Lower leg skin (tissue), 4 donors: ENCODE measurements around the gene RIPOR2. TPM values are rescaled to one million over a fixed set of nuclear protein-coding genes. Genes with fewer than 3 reads are reported as not detected.
"Not testable (repeated sequence)": the region's sequence is repeated elsewhere in the genome, so short reads cannot be mapped to it uniquely, and the experiment has no call there.

Experiments
- DNase-seq, 2 donors: peaks; one replicate each; pipeline ENCODE4 v3.0.0-alpha.2; 2019; ENCODE audit warnings: low spot score in 2 of 2
- H3K4me3 ChIP-seq: fragments of 200-600 bp; sonication (generic); 2 replicates; pipeline ENCODE4 v1.5.1; 2017; ENCODE audit warnings: mild to moderate bottlenecking, low read depth; ENCODE audit not compliant: poor library complexity, severe bottlenecking
- POLR2A ChIP-seq, 2 donors: fragments of 450-650 bp; IDR thresholded peaks; one replicate each; pipeline ENCODE4 v1.6.1; 2016 to 2017; ENCODE audit warnings: antibody characterized with exemption in 2 of 2, mild to moderate bottlenecking in 1 of 2, moderate library complexity in 1 of 2
- WGBS, 2 donors: methylation state at CpG; one replicate each; pipeline ENCODE4 v1.1.5; 2018; 5-methylcytosine and 5-hydroxymethylcytosine counted together
- intact Hi-C: fragments of 100-400 bp; cut with DNase I; formaldehyde crosslinking; loops from one replicate; pipeline ENCODE4 v1.15.0; 2023; ENCODE audit warnings: low total_unique reads
- total RNA-seq, 4 donors: library from RNA; depleted of rRNA; stranded (reverse); fragments of >200 nt; gene quantifications; one replicate each; pipeline ENCODE4 v1.1.0, GENCODE V29; 2016
- TF ChIP-seq, protein P1 (sequence below), 3 donors: fragments of 450-650 bp; IDR thresholded peaks; one replicate each; pipeline ENCODE4 v1.5.1; 2016; ENCODE audit warnings: antibody characterized with exemption in 3 of 3, mild to moderate bottlenecking in 3 of 3, moderate library complexity in 2 of 3

Gene RIPOR2
- total RNA-seq, 4 donors from 2014 or later: 5.2 to 21.3 (median 8.6) TPM

DNA sequence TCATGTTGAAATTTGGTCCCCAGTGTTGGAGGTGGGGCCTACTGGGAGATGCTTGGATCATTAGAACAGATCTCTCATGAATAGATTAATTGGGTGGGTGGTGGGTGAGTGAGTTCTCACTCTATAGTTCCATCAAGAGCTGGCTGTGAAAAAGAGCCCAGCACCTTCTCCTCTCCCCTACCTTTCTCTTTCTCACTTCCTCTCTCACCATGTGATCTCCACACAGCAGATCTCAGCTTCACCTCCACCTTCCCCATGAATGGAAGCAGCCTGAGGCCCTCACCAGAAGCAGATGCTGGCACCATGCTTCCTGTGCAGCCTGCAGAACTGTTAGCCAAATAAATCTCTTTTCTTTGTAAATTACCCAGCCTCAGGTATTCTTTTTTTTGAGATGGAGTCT is 173.9 kb downstream of the RIPOR2 start:
- intact Hi-C loops: loop anchor here (10.0 kb wide), 1 partner anchor 177 kb away; no protein-coding TSS in a partner anchor
- DNase-seq: no peak
- TF ChIP-seq, protein P1, sequence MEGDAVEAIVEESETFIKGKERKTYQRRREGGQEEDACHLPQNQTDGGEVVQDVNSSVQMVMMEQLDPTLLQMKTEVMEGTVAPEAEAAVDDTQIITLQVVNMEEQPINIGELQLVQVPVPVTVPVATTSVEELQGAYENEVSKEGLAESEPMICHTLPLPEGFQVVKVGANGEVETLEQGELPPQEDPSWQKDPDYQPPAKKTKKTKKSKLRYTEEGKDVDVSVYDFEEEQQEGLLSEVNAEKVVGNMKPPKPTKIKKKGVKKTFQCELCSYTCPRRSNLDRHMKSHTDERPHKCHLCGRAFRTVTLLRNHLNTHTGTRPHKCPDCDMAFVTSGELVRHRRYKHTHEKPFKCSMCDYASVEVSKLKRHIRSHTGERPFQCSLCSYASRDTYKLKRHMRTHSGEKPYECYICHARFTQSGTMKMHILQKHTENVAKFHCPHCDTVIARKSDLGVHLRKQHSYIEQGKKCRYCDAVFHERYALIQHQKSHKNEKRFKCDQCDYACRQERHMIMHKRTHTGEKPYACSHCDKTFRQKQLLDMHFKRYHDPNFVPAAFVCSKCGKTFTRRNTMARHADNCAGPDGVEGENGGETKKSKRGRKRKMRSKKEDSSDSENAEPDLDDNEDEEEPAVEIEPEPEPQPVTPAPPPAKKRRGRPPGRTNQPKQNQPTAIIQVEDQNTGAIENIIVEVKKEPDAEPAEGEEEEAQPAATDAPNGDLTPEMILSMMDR (IDR thresholded peaks at IDR 0.05): no peak
- TF ChIP-seq POLR2A (IDR thresholded peaks at IDR 0.05): no peak
- H3K4me3 ChIP-seq: no peak overlapping the region

DNA sequence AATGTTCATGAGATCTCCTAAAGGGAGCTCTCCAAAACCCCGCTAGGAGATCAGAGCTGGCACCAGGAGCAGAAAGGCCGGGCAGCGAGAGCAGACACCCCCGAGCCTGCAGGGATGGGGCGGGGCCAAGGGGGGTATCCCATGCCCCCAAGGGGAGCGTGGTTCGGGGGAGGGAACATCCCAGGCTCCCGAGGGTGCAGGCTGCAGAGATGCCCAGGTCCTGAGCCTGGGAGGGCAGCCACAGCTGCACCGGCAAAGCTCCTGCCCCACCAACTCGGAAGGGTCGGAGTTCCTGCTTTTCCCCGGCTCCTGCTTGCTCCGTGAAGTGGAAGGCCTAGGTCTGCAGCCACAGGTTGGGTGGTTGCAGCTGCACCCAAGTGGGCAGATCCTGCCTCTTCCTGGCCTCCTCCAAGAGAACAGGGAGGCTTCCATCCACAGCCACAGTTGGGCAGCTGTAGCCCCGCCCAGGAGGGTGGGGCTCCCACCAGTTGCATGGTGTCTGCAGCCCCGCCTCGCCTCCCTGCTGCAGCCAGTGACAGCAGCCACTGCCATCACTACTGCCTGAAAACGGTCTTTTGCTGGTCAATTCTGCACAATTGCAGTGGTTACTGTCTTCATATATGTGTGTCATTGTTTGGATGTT is 174.4 kb downstream of the RIPOR2 start:
- no peak for DNase-seq

DNA sequence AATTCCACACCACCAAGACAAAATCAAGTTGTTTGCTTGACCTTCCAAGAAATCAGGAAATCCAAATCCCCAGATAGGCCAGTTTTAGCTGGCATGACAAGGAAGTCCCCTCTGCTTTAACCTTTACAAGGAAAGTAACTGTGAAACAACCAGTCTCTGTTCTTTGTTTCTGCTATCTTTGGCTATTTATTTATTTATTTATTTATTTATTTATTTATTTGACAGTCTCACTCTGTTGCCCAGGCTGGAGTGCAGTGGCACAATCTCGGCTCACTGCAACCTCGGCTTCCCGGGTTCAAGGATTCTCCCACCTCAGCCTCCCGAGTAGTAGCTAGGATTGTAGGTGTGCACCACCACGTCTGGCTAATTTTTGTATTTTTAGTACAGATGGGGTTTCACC is 175.6 kb downstream of the RIPOR2 start:
- TF ChIP-seq POLR2A (IDR thresholded peaks at IDR 0.05): no peak
- TF ChIP-seq, protein P1 (IDR thresholded peaks at IDR 0.05): no peak
- H3K4me3 ChIP-seq: no peak overlapping the region
- 94% methylated on average over 5 of the region's 5 CpGs for WGBS, 2 donors
- no peak for DNase-seq
- intact Hi-C loops: loop anchor here (10.0 kb wide), 1 partner anchor 175 kb away; no protein-coding TSS in a partner anchor

More for the DNA sequence above, 174.4 kb downstream of the RIPOR2 start:
- WGBS, 2 donors: 89 to 91% methylated on average over 14 to 16 of the region's 17 CpGs
- intact Hi-C loops: loop anchor here (10.0 kb wide), 1 partner anchor 177 kb away; no protein-coding TSS in a partner anchor
- TF ChIP-seq, protein P1 (IDR thresholded peaks at IDR 0.05): no peak
- no peak overlapping the region for H3K4me3 ChIP-seq

DNA sequence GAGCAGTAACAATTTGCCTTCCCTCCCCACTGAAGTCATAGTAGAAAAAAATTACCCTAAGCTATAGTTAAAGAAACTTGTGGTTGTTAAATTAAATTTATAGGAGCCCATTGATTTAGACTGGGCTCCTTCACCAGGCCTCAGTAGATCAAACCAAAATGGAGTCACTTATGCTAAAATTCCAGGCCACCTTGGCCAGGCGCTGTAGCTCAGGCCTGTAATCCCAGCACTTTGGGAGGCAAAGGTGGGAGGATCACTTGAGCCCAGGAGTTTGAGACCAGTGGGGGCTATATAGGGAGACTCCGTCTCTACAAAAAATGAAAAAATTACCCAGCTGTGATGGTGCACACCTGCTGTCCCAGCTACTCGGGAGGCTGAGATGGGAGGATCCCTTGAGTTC is 176.0 kb downstream of the RIPOR2 start:
- WGBS, 2 donors: 94 to 97% methylated on average over 3 of the region's 3 CpGs
- TF ChIP-seq, protein P1 (IDR thresholded peaks at IDR 0.05): no peak
- no peak for TF ChIP-seq POLR2A (IDR thresholded peaks at IDR 0.05)
- intact Hi-C loops: loop anchor here (10.0 kb wide), 1 partner anchor 175 kb away; no protein-coding TSS in a partner anchor
- no peak for DNase-seq
- no peak overlapping the region for H3K4me3 ChIP-seq

DNA sequence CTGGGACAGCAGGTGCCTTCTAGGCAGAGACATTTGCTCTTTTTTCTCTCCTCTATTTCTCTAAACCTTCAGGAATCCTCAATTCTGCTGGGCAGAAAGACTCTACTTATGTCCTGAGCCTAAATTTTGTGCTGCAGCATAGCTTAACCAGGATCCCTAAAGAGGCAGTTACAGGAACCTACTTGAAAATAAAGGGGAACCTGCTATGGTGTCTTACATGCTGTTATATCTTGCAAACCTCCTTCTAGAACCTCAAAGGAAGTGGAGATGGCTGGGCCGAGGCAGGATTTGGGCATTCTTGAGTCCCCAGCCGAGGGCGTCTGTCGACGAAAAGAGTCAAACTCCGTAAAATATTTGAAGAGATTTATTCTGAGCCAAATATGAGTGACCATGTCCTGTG is 178.1 kb downstream of the RIPOR2 start:
- no peak for DNase-seq
- WGBS, 2 donors: 88 to 97% methylated on average over 6 of the region's 6 CpGs
- TF ChIP-seq, protein P1 (IDR thresholded peaks at IDR 0.05): no peak
- no peak for TF ChIP-seq POLR2A (IDR thresholded peaks at IDR 0.05)
- intact Hi-C loops: no loop called here
- no peak overlapping the region for H3K4me3 ChIP-seq

DNA sequence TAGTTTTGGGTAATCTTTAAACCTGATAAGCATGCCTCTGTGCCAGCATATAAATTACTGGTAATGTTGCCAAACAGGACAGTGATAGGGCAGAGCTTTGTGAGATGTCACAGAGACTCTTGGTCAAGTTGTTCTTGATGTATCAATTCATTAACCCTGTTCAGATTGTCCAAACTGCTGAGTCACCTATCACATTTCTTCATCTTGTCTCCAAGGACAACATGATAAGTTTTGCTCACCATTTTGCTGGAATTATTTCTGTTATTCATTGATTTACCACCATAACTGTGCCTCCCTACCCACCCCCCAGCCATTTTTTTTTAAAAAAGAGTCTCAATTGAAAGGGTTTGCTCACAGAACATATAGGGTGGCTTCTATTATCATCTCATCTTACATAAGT is 180.5 kb downstream of the RIPOR2 start:
- no peak for DNase-seq
- no peak for TF ChIP-seq POLR2A (IDR thresholded peaks at IDR 0.05)
- TF ChIP-seq, protein P1 (IDR thresholded peaks at IDR 0.05): no peak
- intact Hi-C loops: no loop called here
- H3K4me3 ChIP-seq: no peak overlapping the region

DNA sequence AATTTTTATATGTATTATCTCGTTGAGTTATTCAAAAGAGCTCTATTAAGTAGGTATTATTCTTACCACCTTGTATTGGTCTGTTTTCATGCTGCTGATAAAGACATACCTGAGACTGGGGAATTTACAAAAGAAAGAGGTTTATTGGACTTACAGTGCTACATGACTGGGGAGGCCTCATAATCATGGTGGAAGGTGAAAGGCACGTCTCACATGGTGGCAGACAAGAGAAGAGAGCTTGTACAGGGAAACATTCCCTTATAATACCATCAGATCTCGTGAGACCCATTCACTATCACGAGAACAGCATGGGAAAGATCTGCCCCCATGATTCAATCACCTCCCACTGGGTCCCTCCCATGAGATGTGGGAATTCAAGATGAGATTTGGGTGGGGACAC is 181.4 kb downstream of the RIPOR2 start:
- H3K4me3 ChIP-seq, intact Hi-C loops: not testable (repeated sequence)
- 85 to 86% methylated on average over 4 of the region's 4 CpGs for WGBS, 2 donors

More for the DNA sequence above, 181.4 kb downstream of the RIPOR2 start:
- DNase-seq: not testable (repeated sequence)
